Calu3 (cell line): Measurements from ENCODE around the gene ZNF507. TPM values are rescaled to one million over a fixed set of nuclear protein-coding genes. Genes with fewer than 3 reads are reported as not detected.

Source experiments
- Bru-seq: library from RNA; stranded (reverse); fragments of 400-500 nt; gene quantifications from one replicate; lab custom pipeline; 2021; lab: Mats Ljungman, UMichigan
- BruChase-seq, 2 experiments: library from RNA; stranded (reverse); fragments of 400-500 nt; gene quantifications; one replicate each; lab custom pipeline; 2021; lab: Mats Ljungman, UMichigan
- BruUV-seq: library from RNA; stranded (reverse); fragments of 400-500 nt; replicated peaks from 2 replicates; lab custom pipeline; 2021; lab: Mats Ljungman, UMichigan
- CTCF ChIA-PET: fragments of 300-600 bp; sonication (Branson Sonifier 250); formaldehyde crosslinking; loops from one replicate; lab custom pipeline; 2022; ENCODE audit warnings: antibody characterized with exemption; lab: Charles Lee
- DNase-seq: peaks from one replicate; pipeline ENCODE4 v3.0.0; 2022
- H3K27ac Mint-ChIP-seq: one replicate; pipeline ENCODE4 v1.8.0; 2022; ENCODE audit warnings: mixed read lengths; ENCODE audit not compliant: unreplicated experiment
- H3K27me3 Mint-ChIP-seq: one replicate; pipeline ENCODE4 v1.8.0; 2022; ENCODE audit warnings: mixed read lengths; ENCODE audit not compliant: unreplicated experiment
- H3K36me3 Mint-ChIP-seq: one replicate; pipeline ENCODE4 v1.8.0; 2022; ENCODE audit warnings: mild to moderate bottlenecking, moderate library complexity, mixed read lengths; ENCODE audit not compliant: insufficient read depth, unreplicated experiment
- H3K4me1 Mint-ChIP-seq: one replicate; pipeline ENCODE4 v1.8.0; 2022; ENCODE audit warnings: mild to moderate bottlenecking, low read depth, mixed read lengths; ENCODE audit not compliant: unreplicated experiment
- H3K4me3 Mint-ChIP-seq: one replicate; pipeline ENCODE4 v1.8.0; 2022; ENCODE audit warnings: mild to moderate bottlenecking, low read depth, moderate library complexity, mixed read lengths; ENCODE audit not compliant: unreplicated experiment
- H3K9me3 Mint-ChIP-seq: one replicate; pipeline ENCODE4 v1.8.0; 2022; ENCODE audit warnings: low read depth, mixed read lengths; ENCODE audit not compliant: unreplicated experiment
- CTCF ChIP-seq: fragments of 200-600 bp; IDR thresholded peaks from one replicate; pipeline ENCODE4 v1.8.0; 2022; ENCODE audit warnings: antibody characterized with exemption; ENCODE audit not compliant: unreplicated experiment
- intact Hi-C: fragments of 100-400 bp; cut with micrococcal nuclease; formaldehyde crosslinking; loops from one replicate; pipeline ENCODE4 v1.10.0; 2022; ENCODE audit not compliant: unreplicated experiment
- long read RNA-seq: library from polyadenylated mRNA; stranded (forward); transcript quantifications from one replicate; pipeline ENCODE4 v2.0.0, GENCODE V29; 2022
- total RNA-seq: library from RNA; stranded (reverse); gene quantifications from 2 replicates; pipeline ENCODE4 v1.2.3, GENCODE V29; 2022

ZNF507 gene
- total RNA-seq (31.5 and 34.0 TPM in 2 replicates), Bru-seq, nascent RNA (percentile 94 among the genes with signal in this experiment), BruChase-seq, experiment 1, labeled RNA remaining after a 6-hour chase (percentile 80 among the genes with signal in this experiment), BruChase-seq, experiment 2, labeled RNA remaining after a 2-hour chase (percentile 91 among the genes with signal in this experiment)
- long read RNA-seq, partial matches to known transcripts: 3 of 22 reads
- long read RNA-seq, other reads (novel, unspliced or antisense): 16 of 22 reads

GRCh38 chr19:32345261-32346207 lies at the start of gene ZNF507:
TSS of gene ZNF507 (plus strand) at chr19:32345610. CDS start at chr19:32352831, 7,221 bp downstream.
- intact Hi-C loops: loop anchor here (5.0 kb wide), 1 partner anchor 62 kb away; the partner anchor contains the start of gene DPY19L3
- peak within 1 kb of the TSS; percentile 99 for H3K27ac Mint-ChIP-seq
- H3K4me3 Mint-ChIP-seq: peak within 1 kb of the TSS; percentile 100
- H3K27me3 Mint-ChIP-seq: peaks cover 12% of the 10 kb centered on the region
- peaks cover 40% of the 10 kb centered on the region for H3K36me3 Mint-ChIP-seq
- CTCF ChIA-PET: interaction anchor here (0.6 to 1.2 kb wide), 4 partner anchors 28 to 1213 kb away, joined by 3 to 5 read pairs (median 4); no protein-coding TSS in a partner anchor
- no TSS peak for BruUV-seq
- TF ChIP-seq CTCF: no peak
- peaks cover 19% of the 10 kb centered on the region for H3K4me1 Mint-ChIP-seq
- no peaks in the 10 kb centered on the region for H3K9me3 Mint-ChIP-seq
- peak; percentile 93 for DNase-seq

- Mint-ChIP-seq H3K9me3 (peaks cover 2% of the 10 kb centered on the region), H3K27me3 (peaks cover 26% of the 10 kb centered on the region), H3K4me3 (no peak overlapping the region), H3K36me3 (no peaks in the 10 kb centered on the region), H3K27ac (no peak overlapping the region), H3K4me1 (no peaks in the 10 kb centered on the region)
- BruUV-seq: no TSS peak
- intact Hi-C loops: no loop called here
- TF ChIP-seq CTCF: no peak
- no peak for DNase-seq
- CTCF ChIA-PET: no interaction called here
These were observed 48.7 kb upstream of the ZNF507 start for GRCh38 chr19:32296694-32297093.

GRCh38 chr19:32302778-32303177 lies 42.6 kb upstream of the ZNF507 start:
- H3K36me3 Mint-ChIP-seq: no peaks in the 10 kb centered on the region
- no peak overlapping the region for H3K27ac Mint-ChIP-seq
- H3K9me3 Mint-ChIP-seq: peaks cover 7% of the 10 kb centered on the region

More at GRCh38 chr19:32302778-32303177, 42.6 kb upstream of the ZNF507 start:
- CTCF ChIA-PET: interaction anchor here (0.6 kb wide), 1 partner anchor 196 kb away, joined by 3 read pairs; no protein-coding TSS in a partner anchor
- intact Hi-C loops: no loop called here
- Mint-ChIP-seq H3K27me3 (peaks cover 42% of the 10 kb centered on the region), H3K4me3 (no peak overlapping the region), H3K4me1 (no peaks in the 10 kb centered on the region)
- no TSS peak for BruUV-seq
- TF ChIP-seq CTCF: no peak
- DNase-seq: no peak
